LHCN-M2 (cell line): Measurements from ENCODE around the gene CCDC60. TPM values are rescaled to one million over a fixed set of nuclear protein-coding genes. Genes with fewer than 3 reads are reported as not detected.

Source experiments
- DNase-seq: peaks from one replicate; pipeline ENCODE4 v3.0.0-alpha.2; 2012; ENCODE audit warnings: low read depth
- polyA plus RNA-seq: library from polyadenylated mRNA; unstranded; fragments of >200 nt; gene quantifications from one replicate; pipeline ENCODE4 v1.2.1, GENCODE V29; 2012; ENCODE audit warnings: missing spikeins
- total RNA-seq: library from RNA; depleted of rRNA; stranded (reverse); fragments of >200 nt; gene quantifications from 2 replicates; pipeline ENCODE4 v1.2.3, GENCODE V29; 2014; rRNA removed

The CCDC60 gene
- not detected in 2 replicates for total RNA-seq
- not detected for polyA plus RNA-seq

DNA sequence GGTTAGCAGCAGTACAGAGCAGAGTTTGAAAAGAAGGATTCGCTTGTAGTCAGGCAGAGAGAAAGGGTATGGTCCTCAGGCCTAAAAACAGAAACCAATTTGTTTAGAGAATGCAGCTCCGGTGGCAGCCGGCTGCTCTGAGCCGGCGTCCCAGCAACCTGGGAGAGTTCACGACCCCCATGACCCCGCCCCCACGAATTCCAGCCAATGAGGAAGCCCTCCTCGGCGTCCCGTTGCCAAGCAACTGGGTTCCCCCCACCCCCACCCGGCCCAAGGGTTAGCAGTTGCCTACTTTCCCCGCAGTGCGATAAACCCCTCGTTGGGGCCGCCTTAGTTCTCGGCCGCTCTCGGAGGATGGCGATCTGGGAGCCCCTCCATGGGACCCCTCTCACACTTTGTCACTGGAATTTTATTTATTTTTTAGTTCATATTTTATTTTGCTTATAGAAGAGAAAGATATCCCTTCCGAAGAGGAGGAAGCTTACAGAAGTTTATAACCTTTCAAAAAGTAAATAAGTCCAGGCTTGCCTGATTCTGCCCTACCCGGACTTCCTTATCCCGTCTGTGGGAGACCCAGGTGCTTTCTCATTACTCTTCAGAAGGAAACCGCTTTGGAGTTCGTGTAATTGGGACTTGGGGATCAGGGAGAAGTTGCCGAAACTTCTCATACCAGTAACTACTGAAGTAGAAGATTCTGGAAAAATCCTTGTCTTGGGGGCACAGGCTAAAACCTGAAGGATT is at the start of gene CCDC60:
CCDC60 (plus strand) TSS at position 300 of the 741 bp plus-strand sequence. CDS start 448 bp downstream, outside the sequence.
- DNase-seq: no peak

DNA sequence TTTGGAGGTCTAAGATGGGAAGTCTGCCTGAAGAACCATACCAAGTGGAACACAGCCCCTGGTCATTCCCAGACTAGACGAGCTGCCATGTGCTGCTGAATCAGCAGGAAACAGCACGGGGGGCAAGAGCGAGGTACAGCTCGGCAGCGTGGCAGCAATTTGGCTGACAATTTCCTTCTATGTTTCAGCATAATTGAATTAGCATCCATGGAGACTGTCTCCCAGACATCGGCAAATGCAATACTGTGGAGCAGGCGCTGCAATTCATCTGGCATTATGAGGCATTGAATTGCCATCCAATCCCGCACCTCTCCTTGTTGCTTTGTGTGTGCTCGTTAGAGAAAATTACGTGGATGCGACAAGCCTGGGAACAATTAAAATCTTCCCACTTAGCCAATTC is 46.0 kb upstream of the CCDC60 start:
- DNase-seq: no peak

DNA sequence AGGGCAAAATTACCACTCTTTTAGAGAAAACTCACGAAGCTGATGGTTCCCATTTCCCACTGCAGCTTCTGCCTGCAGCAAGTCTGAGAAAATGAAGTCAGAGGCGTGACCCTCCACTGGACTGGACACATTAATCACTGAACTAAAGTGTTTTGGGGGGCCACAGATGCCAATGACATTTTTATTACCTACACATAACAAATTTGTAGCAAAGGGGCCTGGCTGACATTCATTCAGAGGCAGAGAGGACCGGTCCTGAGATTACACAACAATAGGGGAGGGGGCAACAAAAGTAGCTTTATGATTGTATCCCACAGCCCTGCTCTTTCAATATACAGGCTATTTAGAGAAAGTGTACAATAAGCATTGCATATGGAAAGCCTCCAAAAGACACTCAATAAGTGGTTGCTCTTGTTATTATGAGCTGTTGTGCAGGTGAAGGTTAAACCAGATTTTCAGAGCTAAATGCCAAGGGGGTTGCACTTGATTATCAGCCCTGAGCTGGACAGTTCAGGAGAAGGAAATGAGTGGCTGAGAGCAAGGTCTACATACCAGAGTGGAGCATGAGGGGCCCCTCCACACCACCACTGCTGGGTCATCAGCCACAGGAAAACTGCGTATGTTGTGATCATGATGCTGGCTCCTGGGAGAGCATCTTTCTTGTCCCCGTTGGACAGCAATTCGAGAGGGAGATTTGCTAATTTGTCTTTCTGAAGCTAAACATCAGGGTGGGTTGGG is 41.5 kb upstream of the CCDC60 start:
- DNase-seq: no peak

DNA sequence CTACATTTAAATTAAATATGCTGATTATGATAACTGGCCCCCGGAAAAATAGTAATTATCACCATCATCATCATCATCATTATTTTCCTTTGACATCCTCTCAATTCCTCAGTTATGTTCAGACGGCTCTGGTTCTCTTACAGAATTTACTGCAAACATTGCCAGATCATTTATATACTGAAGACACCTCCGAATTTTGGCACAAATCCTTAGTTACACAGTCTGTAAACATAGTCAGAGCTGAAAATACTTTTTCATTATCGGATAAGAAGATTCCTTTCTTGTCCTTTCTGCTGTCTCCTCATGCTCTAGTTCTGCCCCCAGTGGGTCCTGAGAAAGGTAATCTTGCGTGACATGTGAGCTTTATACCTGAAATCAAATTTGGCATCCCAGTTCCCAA is 40.3 kb upstream of the CCDC60 start:
- no peak for DNase-seq

DNA sequence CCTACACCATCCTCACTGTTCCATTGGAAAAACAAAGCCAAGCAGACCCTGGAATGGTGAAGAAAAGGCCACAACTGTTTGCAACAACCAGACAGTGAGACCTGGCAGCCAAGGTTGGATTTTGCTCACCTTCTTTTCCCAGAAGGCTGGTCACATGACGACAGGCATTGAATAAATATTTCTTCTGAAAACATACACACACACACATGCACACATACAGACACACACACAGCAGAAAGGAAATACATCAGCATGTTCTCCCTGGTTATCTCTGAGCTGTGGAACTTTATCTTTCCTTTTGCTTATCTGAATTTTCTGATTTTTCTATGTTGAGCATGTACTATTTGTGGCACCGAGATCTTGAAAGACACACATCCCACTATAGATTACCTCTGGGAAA is 38.0 kb upstream of the CCDC60 start:
- no peak for DNase-seq

- DNase-seq: no peak
Measured at GRCh38 chr12:119299130-119299529, 35.4 kb upstream of the CCDC60 start.

DNA sequence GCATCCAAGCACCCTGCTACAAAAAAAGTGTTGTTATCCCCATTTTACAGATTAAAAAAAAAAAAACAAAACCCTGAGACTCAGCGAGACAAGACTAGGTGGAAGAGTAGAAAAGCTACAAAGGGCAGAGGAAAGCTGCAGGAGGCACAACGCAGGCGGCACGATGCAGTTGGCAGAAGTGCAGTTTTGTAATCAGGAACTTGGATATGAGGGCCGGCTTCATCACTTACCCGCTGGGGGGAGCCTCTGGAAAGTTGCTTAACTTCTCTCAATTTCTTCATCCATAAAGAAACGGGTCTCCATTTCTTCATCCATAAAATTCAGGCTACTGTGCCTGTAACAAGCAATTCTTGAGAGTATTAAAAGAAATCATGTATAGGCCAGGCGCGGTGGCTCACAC is 33.1 kb upstream of the CCDC60 start:
- no peak for DNase-seq

GRCh38 chr12:119302451-119303080 is 32.0 kb upstream of the CCDC60 start:
- DNase-seq: no peak

- no peak for DNase-seq
Measured at GRCh38 chr12:119306593-119306992, 27.9 kb upstream of the CCDC60 start.

GRCh38 chr12:119307747-119308146 is 26.8 kb upstream of the CCDC60 start:
- no peak for DNase-seq

DNA sequence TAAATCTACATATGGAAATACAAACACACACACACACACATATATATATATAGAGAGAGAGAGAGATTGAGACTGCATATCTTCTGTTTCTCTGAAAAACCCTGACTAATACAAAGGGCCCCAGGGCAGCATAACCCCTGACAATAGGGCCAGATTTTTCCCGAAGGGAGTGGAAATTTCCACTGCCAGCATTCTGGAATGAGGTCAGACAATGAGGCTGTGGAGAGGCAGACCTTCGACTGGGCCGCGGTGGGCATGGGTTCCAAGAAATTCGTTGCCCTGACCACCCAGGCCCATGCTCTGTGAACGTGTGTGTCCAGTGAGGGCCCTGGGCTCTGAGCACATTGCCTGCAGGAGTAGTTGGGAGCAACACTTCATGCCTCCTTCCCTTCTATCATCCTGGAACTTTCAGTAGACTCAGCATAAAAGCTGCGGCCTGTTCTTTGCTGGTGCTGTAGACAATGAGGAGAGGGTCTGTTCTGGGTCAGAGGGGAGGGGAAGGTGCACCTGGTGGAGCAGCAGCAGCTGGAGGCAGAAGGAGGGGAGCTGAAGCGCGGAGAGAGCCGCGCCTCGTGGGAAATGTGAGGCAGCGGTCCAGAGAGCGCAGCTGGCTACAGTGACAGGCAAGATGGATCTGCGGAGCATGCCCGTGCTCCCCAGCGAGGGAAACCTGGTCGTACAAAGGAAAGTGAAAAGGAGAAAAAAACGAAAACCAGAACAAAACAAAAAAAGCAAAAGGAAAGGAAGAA is 25.6 kb upstream of the CCDC60 start:
- no peak for DNase-seq

DNA sequence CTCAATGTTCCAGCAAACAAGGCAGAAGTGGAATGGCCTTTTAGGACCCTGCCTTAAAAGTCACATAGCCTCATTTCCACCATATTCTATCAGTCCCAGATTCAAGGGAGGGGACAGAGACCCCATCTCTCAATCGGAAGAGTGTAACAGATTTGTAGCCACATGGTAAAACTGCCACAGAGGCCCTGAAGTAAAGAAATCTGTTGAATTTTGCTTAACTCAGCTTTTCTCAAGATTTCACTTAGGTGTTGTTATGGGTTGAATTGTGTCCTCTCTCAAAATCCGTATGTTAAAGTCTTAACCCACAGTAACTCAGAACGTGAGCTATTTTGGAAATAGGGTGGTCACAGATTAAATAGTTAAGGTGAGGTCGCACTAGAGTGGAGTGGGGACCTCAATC is 22.7 kb upstream of the CCDC60 start:
- DNase-seq: no peak

GRCh38 chr12:119312904-119313303 is 21.6 kb upstream of the CCDC60 start:
- DNase-seq: no peak

DNA sequence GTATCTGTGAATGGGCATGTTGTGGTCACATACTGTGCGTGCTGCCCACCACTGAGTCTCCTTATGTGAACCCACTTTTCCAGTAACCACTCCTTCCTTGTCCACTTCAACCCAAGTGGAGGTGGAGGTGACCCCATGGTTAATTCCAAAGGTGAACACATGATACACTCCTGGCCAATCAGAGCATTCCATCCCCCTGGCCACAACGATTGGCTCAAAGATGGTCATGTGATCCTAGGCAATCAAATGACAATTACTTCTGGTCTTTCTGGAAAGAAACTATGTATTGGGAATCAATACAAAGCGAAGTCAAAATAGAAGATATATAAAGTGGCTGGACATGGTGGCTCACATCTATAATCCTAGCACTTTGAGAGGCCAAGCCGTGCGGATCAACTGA is 20.2 kb upstream of the CCDC60 start:
- DNase-seq: no peak

DNA sequence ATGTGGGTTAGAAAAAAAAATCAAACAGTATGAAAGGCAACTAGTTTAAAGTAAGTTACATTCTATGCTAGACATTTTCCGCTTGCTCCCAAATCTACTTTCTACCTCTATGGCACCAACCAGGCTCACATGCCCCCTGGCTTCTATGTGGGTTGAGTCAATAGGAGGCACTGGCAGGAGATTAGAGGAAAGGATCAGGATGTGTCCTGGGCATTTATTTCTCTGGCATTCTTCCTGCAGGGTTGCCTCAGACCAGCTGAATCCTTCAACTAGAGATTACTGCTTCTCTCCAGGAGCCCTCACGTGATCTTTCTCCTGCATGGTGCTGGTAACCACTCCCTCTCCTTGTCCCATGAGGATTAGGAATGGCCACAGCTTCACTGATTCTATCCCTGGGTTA is 14.9 kb upstream of the CCDC60 start:
- DNase-seq: no peak

- no peak for DNase-seq
Measured at GRCh38 chr12:119320678-119321077, 13.9 kb upstream of the CCDC60 start.

- DNase-seq: no peak
Measured at GRCh38 chr12:119322301-119322723, 12.2 kb upstream of the CCDC60 start.

DNA sequence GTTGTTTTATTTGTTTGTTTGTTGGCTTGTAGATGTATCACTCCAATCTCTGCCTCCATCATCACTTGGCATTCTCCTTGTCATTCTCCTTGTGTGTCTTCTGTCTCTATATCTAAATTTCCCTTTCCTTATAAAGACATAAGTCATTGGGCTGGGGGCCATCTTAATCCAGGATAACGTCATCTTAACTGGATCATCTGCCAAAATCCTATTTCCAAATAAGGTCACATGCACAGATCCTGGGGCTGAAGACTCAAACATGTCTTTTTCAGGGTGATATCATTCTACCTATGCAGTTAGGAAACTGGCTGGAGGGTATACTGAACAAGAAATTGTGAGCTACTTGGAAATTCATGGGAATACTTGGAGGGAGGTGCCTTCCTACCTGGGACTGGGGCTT is 8.7 kb upstream of the CCDC60 start:
- DNase-seq: no peak

- no peak for DNase-seq
Measured at GRCh38 chr12:119326341-119326740, 8.2 kb upstream of the CCDC60 start.

DNA sequence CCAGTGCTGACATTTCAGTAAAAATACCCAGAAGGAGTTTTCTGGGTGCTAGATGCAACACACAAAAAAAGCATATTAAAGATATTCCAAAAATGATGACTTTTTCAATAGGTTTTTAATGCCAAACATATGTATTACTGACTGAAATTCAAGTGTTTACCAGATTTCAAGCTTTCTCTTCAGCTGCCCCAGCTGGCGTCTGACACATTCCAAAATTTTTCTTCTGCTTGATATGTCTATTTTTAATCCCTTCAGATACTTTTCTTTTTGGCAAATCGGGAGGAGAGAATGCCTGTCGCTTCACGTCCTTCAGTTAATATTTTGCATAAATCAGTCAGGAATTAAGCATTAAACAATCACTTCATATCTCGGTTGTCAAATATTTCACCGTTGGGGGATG is 7.1 kb upstream of the CCDC60 start:
- DNase-seq: no peak

DNA sequence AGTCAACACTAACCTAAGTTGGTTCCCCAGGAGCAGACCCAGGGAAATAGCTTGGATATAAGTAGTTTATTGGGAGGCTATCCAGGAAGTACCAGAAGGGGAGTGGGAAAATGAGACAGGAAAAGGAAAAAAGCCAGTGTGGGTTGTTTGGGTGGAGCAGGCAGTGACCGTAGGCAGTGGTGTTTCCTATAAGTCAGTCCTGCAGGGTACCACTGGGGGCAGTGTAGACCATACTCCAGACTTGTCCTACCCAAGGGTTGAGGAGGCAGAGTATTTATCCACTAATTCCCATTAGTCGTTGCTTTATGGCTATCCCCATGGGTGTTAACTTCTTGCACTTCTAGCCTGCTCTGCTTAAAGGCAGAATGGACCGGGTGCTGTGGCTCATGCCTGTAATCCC is 6.4 kb upstream of the CCDC60 start:
- no peak for DNase-seq
